Keratinocyte (primary cell): Measurements from ENCODE around the gene SLC35F2.

Experiments used
- CTCF ChIP-seq, 3 experiments: IDR thresholded peaks in 1 of 3; conservative IDR thresholded peaks in 1 of 3; optimal IDR thresholded peaks in 1 of 3; 2 replicates in 2 of 3; 3 replicates in 1 of 3; pipeline versions ENCODE3 to v1.5.1; 2011; ENCODE audit warnings: low read length in 3 of 3, mild to moderate bottlenecking in 3 of 3, moderate library complexity in 2 of 3, control low read depth in 1 of 3, inconsistent platforms in 1 of 3; ENCODE audit not compliant: insufficient read depth in 2 of 3; ENCODE audit errors: extremely low read depth in 1 of 3
- EZH2 ChIP-seq: IDR thresholded peaks from one replicate; pipeline ENCODE4 v1.6.1; 2012; ENCODE audit warnings: inconsistent platforms, mild to moderate bottlenecking, low read length, moderate library complexity

DNA sequence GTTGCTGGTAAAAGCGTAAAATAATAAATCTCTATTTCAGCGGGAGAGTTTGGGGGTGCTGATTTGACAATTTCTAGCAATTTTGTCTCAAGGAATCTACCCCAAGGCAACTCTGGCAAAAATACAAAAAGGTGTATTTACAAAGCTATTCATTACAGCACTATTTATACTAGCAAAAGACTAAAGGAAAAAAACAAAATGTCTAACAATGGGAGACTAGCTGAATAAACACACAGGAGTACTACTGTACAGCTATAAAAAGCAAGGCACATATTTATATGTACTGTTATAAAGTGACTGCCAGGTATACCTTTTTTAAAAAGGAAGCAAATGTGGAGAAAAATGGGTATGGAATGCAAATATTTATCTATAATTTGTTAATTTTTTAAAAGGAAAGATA, 32.7 kb downstream of the SLC35F2 start:
- TF ChIP-seq CTCF (optimal IDR thresholded peaks at IDR 0.05 in 1 of 3, IDR thresholded peaks at IDR 0.05 in 1 of 3, conservative IDR thresholded peaks at IDR 0.05 in 1 of 3; ENCODE audit: extremely low read depth in 1 of 3, insufficient read depth in 2 of 3, low read length in 3 of 3) (no peak), EZH2 (no peak)
